ENCODE measurements around the gene PAK6.
A peak's percentile ranks its signal among the peaks of the same experiment; 100 is the strongest.

The PAK6 gene

GRCh38 chr15:40310001-40310959 is 71.4 kb downstream of the PAK6 start:
- DNase-seq (ENCODE audit: low spot score), result peak; percentile 27

- DNase-seq (ENCODE audit: low spot score), result no peak
These were observed 72.1 kb downstream of the PAK6 start for GRCh38 chr15:40310993-40311392.

GRCh38 chr15:40312370-40313158 is 73.7 kb downstream of the PAK6 start:
- DNase-seq (ENCODE audit: low spot score), result no peak

GRCh38 chr15:40313531-40314398 is 74.9 kb downstream of the PAK6 start:
- DNase-seq (ENCODE audit: low spot score), result peak; percentile 86

GRCh38 chr15:40314723-40315276 is 75.9 kb downstream of the PAK6 start:
- no peak for DNase-seq (ENCODE audit: low spot score)

GRCh38 chr15:40316931-40317330 is 78.1 kb downstream of the PAK6 start:
- no peak for DNase-seq (ENCODE audit: low spot score)

GRCh38 chr15:40317580-40317979 is 78.7 kb downstream of the PAK6 start:
- no peak for DNase-seq (ENCODE audit: low spot score)

- no peak for DNase-seq (ENCODE audit: low spot score)
These were observed 81.5 kb downstream of the PAK6 start for GRCh38 chr15:40320409-40320808.

- DNase-seq (ENCODE audit: low spot score), result peak; percentile 80
These were observed 82.1 kb downstream of the PAK6 start for GRCh38 chr15:40320931-40321371.

GRCh38 chr15:40322531-40323238 is 83.8 kb downstream of the PAK6 start:
- no peak for DNase-seq (ENCODE audit: low spot score)

GRCh38 chr15:40323239-40323952 is 84.5 kb downstream of the PAK6 start, which contains the start of gene INAFM2:
TSS of gene INAFM2 (plus strand) at chr15:40323692. CDS start at chr15:40324056, 364 bp downstream.
- peak; percentile 98 for DNase-seq (ENCODE audit: low spot score)

- DNase-seq (ENCODE audit: low spot score), result no peak
These were observed 85.4 kb downstream of the PAK6 start for GRCh38 chr15:40323953-40324937.

- no peak for DNase-seq (ENCODE audit: low spot score)
These were observed 86.3 kb downstream of the PAK6 start for GRCh38 chr15:40325188-40325587.

GRCh38 chr15:40325700-40326099 is 86.8 kb downstream of the PAK6 start:
- DNase-seq (ENCODE audit: low spot score), result no peak

All from LoVo (cell line).